ENCODE results near the gene DNAJB14. TPM values are rescaled to one million over a fixed set of nuclear protein-coding genes. Genes with fewer than 3 reads are reported as not detected.
A peak's percentile ranks its signal among the peaks of the same experiment; 100 is the strongest.

The DNAJB14 gene
- total RNA-seq, 3 donors from 2014 or later: 49.4 to 55.3 (median 54.2) TPM

DNA sequence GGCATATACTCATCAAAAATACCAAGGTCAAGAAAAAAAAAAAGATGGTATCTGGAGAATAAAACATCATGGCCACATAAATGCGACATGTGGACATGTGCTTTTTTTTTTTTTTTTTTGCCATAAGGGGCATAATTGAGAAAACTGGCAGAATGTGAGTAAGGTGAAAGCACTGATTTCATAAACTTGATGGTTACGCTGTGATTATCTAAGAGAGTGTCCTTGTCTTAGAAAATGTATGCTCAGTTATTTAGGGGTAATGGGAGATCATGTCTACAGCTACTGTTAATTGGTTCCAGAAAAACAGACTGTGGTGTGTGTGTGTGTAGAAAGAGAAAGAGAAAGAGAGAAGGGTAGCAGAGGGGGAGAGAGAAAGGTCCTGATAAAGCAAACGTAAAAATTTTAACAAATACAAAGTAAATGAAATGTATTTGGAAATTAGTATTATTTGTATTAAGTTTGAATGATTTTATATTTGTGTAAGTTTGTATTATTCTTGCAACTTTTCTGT is 8.1 kb downstream of the DNAJB14 start:
- intact Hi-C loops (cut with DNase I, micrococcal nuclease): no loop called here
- no peaks in the 10 kb centered on the region for H3K4me1 ChIP-seq (ENCODE audit: low read depth)
- DNase-seq (no peak), ATAC-seq (no peak)
- TF ChIP-seq, protein P1, sequence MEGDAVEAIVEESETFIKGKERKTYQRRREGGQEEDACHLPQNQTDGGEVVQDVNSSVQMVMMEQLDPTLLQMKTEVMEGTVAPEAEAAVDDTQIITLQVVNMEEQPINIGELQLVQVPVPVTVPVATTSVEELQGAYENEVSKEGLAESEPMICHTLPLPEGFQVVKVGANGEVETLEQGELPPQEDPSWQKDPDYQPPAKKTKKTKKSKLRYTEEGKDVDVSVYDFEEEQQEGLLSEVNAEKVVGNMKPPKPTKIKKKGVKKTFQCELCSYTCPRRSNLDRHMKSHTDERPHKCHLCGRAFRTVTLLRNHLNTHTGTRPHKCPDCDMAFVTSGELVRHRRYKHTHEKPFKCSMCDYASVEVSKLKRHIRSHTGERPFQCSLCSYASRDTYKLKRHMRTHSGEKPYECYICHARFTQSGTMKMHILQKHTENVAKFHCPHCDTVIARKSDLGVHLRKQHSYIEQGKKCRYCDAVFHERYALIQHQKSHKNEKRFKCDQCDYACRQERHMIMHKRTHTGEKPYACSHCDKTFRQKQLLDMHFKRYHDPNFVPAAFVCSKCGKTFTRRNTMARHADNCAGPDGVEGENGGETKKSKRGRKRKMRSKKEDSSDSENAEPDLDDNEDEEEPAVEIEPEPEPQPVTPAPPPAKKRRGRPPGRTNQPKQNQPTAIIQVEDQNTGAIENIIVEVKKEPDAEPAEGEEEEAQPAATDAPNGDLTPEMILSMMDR (IDR thresholded peaks at IDR 0.05): no peak
- no peaks in the 10 kb centered on the region for H3K36me3 ChIP-seq (ENCODE audit: low read depth)
- H3K4me3 ChIP-seq: no peak overlapping the region
- peaks cover 22% of the 10 kb centered on the region for H3K9me3 ChIP-seq

DNA sequence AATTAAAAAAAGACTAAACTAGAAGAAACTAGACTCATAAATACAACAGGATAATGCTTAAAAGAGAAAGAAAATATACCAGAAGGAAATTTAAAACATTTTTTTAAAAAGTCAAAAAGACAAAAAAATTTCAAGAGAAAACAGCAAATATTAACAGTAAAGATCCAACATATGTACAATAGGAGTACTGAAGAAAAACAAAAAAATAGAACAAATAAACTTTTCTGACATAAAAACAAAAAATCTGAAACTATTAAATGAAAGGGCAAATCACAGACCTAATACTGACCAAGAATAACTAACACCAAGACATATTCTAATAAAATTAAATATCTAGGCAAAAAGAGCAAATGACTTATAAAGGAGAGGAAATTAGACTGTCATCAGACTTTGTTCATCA is 11.5 kb downstream of the DNAJB14 start:
- no peak overlapping the region for H3K4me3 ChIP-seq
- TF ChIP-seq, protein P1 (IDR thresholded peaks at IDR 0.05): no peak
- no peaks in the 10 kb centered on the region for H3K36me3 ChIP-seq (ENCODE audit: low read depth)
- ATAC-seq (no peak), DNase-seq (no peak)
- no peaks in the 10 kb centered on the region for H3K4me1 ChIP-seq (ENCODE audit: low read depth)
- H3K9me3 ChIP-seq: peaks cover 22% of the 10 kb centered on the region
- intact Hi-C loops (cut with DNase I, micrococcal nuclease): no loop called here

DNA sequence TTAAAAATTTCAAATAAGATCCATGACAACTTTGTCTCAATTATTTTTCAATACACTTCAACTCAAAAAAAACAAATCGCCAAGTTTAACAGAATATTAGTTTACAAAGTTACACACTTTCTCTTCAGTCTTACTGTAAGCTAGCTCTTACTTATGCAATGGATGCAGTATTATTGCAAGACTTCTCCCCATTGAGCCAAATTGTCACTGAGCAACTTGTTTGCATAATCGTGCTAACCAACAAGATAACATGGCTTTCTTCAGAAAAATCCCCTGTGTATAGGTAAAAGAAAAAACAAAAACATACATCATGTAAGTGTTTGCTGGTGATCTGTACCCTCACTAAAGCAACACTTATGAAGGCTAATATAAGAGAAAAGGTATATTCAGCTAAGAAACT is 18.9 kb downstream of the DNAJB14 start:
- ATAC-seq: no peak
- no peak overlapping the region for H3K4me3 ChIP-seq
- intact Hi-C loops (cut with DNase I, micrococcal nuclease): no loop called here
- H3K9me3 ChIP-seq: no peaks in the 10 kb centered on the region
- TF ChIP-seq, protein P1 (IDR thresholded peaks at IDR 0.05): no peak
- no peak for DNase-seq
- H3K36me3 ChIP-seq (ENCODE audit: low read depth): no peaks in the 10 kb centered on the region
- H3K4me1 ChIP-seq (ENCODE audit: low read depth): no peaks in the 10 kb centered on the region

DNA sequence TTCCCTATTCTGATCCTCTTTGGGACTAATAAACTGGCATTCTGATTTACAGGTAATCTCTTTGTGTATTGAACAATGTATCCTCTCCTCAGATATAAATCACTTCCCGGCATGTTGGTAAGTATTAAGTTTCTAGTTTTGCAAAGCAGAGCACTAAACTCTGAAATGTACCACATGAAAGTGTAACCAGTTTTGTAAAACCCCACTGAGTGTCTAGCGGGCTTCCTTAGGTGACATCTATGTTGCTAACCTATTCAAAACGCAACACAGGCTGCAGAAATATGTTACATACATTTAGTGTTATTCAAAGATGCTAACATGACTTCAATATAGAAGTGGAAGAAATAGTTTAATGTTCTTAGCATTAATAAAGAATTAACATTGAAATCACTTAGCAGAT is 25.2 kb downstream of the DNAJB14 start:
- peaks cover 6% of the 10 kb centered on the region for H3K4me1 ChIP-seq (ENCODE audit: low read depth)
- DNase-seq (no peak), ATAC-seq (no peak)
- intact Hi-C loops (cut with DNase I, micrococcal nuclease): no loop called here
- TF ChIP-seq, protein P1 (IDR thresholded peaks at IDR 0.05): no peak
- no peak overlapping the region for H3K4me3 ChIP-seq
- peaks cover 4% of the 10 kb centered on the region for H3K9me3 ChIP-seq
- H3K36me3 ChIP-seq (ENCODE audit: low read depth): no peaks in the 10 kb centered on the region

DNA sequence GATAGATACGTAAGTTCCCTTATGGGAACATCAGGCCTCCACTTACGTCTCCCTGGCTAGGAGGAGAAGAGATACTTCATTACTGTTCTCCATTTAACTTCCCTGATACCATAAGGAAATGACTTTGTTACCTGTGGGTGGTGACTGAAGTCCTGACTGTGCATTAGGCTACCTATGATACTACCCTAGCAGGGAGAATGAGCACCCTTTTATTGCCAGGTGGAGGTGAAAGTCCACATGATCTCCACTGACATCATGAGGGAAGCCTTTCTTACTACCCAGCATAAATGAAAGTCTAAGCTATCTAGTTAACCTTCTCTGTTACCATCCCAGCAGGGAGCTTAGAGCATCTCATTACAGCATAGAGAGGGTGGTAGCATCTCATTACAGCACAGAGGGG is 27.8 kb downstream of the DNAJB14 start:
- peaks cover 4% of the 10 kb centered on the region for H3K9me3 ChIP-seq
- H3K36me3 ChIP-seq (ENCODE audit: low read depth): no peaks in the 10 kb centered on the region
- no peak overlapping the region for H3K4me3 ChIP-seq
- intact Hi-C loops (cut with DNase I, micrococcal nuclease): no loop called here
- TF ChIP-seq, protein P1 (IDR thresholded peaks at IDR 0.05): no peak
- peak in 1 of 3 donors; percentile 78 for DNase-seq
- peaks cover 6% of the 10 kb centered on the region for H3K4me1 ChIP-seq (ENCODE audit: low read depth)
- peak; percentile 100 for ATAC-seq

DNA sequence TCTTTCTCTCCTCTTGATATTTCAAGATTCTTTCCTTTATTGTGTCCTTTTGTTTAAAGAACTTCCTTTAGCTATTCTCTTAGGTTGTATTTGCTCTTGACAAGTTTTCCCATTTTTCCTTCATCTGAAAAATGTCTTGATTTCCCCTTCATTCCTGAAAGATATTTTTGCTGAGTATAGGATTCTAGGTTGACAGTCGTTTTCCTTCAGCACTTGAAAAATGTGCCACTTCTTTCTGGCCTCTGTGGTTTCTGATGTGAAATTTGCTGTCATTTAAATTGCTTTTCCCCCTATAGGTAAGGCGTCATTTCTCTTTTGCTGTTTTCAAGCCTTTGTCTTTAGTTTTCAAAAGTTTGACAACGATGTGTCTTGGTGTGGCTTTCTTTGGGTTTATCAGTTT is 28.8 kb downstream of the DNAJB14 start:
- Histone ChIP-seq H3K4me1 (ENCODE audit: low read depth) (peaks cover 6% of the 10 kb centered on the region), H3K4me3 (no peak overlapping the region), H3K36me3 (ENCODE audit: low read depth) (no peaks in the 10 kb centered on the region), H3K9me3 (peaks cover 4% of the 10 kb centered on the region)
- intact Hi-C loops (cut with DNase I, micrococcal nuclease): no loop called here
- DNase-seq (no peak), ATAC-seq (no peak)
- TF ChIP-seq, protein P1 (IDR thresholded peaks at IDR 0.05): no peak

All from mucosa of descending colon (tissue), 3 donors.